CD14-positive monocyte (primary cell): ENCODE data around the gene RNF167. TPM values are rescaled to one million over a fixed set of nuclear protein-coding genes. Genes with fewer than 3 reads are reported as not detected.

Experiments used
- DNase-seq, 3 donors: peaks; one replicate each; pipeline ENCODE4 v3.0.0-alpha.2; 2011 to 2022
- H2AFZ ChIP-seq: 2 replicates; pipeline ENCODE4 v1.6.0; 2012; ENCODE audit warnings: mild to moderate bottlenecking, low read depth, low read length, inconsistent platforms; ENCODE audit not compliant: insufficient read depth, poor library complexity, severe bottlenecking
- H3K27ac ChIP-seq, 2 donors: 1 replicate in 1 of 2; 2 replicates in 1 of 2; pipeline ENCODE4 v1.5.1; 2012 to 2013; ENCODE audit warnings: low read length in 2 of 2, control low read depth in 1 of 2, inconsistent platforms in 1 of 2, low read depth in 1 of 2, mild to moderate bottlenecking in 1 of 2
- H3K27me3 ChIP-seq, 2 donors: one replicate each; pipeline versions ENCODE4 v1.6.0 to v1.6.1; 2011 to 2013; ENCODE audit warnings: low read length in 2 of 2; ENCODE audit not compliant: control insufficient read depth in 2 of 2, insufficient read depth in 2 of 2
- H3K36me3 ChIP-seq, 2 donors: replicated peaks in 1 of 2; 1 replicate in 1 of 2; 2 replicates in 1 of 2; pipeline versions ENCODE4 v1.5.1 to v1.6.1; 2012 to 2013; ENCODE audit warnings: low read length in 2 of 2, control low read depth in 1 of 2, inconsistent platforms in 1 of 2, mild to moderate bottlenecking in 1 of 2; ENCODE audit not compliant: insufficient read depth in 2 of 2, control insufficient read depth in 1 of 2
- H3K4me1 ChIP-seq, 2 donors: 1 replicate in 1 of 2; 2 replicates in 1 of 2; pipeline versions ENCODE4 v1.5.1 to v1.6.1; 2012 to 2013; ENCODE audit warnings: low read length in 2 of 2, control low read depth in 1 of 2, inconsistent platforms in 1 of 2, mild to moderate bottlenecking in 1 of 2, moderate library complexity in 1 of 2; ENCODE audit not compliant: insufficient read depth in 2 of 2, control insufficient read depth in 1 of 2
- H3K4me2 ChIP-seq: replicated peaks from 2 replicates; pipeline ENCODE3; 2012; ENCODE audit warnings: low read length, moderate library complexity, mild to moderate bottlenecking; ENCODE audit not compliant: poor library complexity, severe bottlenecking; ENCODE audit errors: extremely low read depth
- H3K4me3 ChIP-seq, 3 experiments: fragments of 200-600 bp in 1 of 3; sonication (generic) in 1 of 3; replicated peaks in 1 of 3; 1 replicate in 2 of 3; 2 replicates in 1 of 3; pipeline ENCODE4 v1.5.1; 2011 to 2013; ENCODE audit warnings: low read length in 3 of 3, mild to moderate bottlenecking in 3 of 3, control low read depth in 2 of 3, low read depth in 2 of 3, inconsistent platforms in 1 of 3, moderate library complexity in 1 of 3
- H3K79me2 ChIP-seq: 2 replicates; pipeline ENCODE4 v1.6.0; 2012; ENCODE audit warnings: mild to moderate bottlenecking, control low read depth, inconsistent platforms, low read length, moderate library complexity; ENCODE audit not compliant: insufficient read depth
- H3K9ac ChIP-seq: 2 replicates; pipeline ENCODE4 v1.6.0; 2017; ENCODE audit warnings: low read length, mild to moderate bottlenecking; ENCODE audit not compliant: insufficient read depth, poor library complexity, severe bottlenecking
- H3K9me3 ChIP-seq, 2 donors: replicated peaks in 1 of 2; 1 replicate in 1 of 2; 2 replicates in 1 of 2; pipeline versions ENCODE4 v1.5.1 to v1.6.1; 2012 to 2013; ENCODE audit warnings: low read length in 2 of 2, control low read depth in 1 of 2; ENCODE audit not compliant: control insufficient read depth in 1 of 2, insufficient read depth in 1 of 2
- H4K20me1 ChIP-seq: 2 replicates; pipeline ENCODE4 v1.6.0; 2012; ENCODE audit warnings: mild to moderate bottlenecking, low read length, control low read depth, moderate library complexity; ENCODE audit not compliant: insufficient read depth
- H3K27ac Mint-ChIP-seq, 7 donors: one replicate each; pipeline ENCODE4 v1.8.0; 2020; ENCODE audit warnings: mild to moderate bottlenecking in 7 of 7, mixed read lengths in 7 of 7, moderate library complexity in 6 of 7, inconsistent platforms in 2 of 7
- H3K27me3 Mint-ChIP-seq, 3 donors: one replicate each; pipeline ENCODE4 v1.8.0; 2021 to 2022; ENCODE audit warnings: low read depth in 3 of 3, mild to moderate bottlenecking in 3 of 3, mixed read lengths in 3 of 3, moderate library complexity in 3 of 3, inconsistent platforms in 1 of 3
- H3K36me3 Mint-ChIP-seq, 2 donors: one replicate each; pipeline ENCODE4 v1.8.0; 2020; ENCODE audit warnings: mixed read lengths in 2 of 2, inconsistent platforms in 1 of 2, mild to moderate bottlenecking in 1 of 2
- H3K4me1 Mint-ChIP-seq: one replicate; pipeline ENCODE4 v1.8.0; 2020; ENCODE audit warnings: mild to moderate bottlenecking, mixed read lengths
- H3K4me3 Mint-ChIP-seq, 2 donors: one replicate each; pipeline ENCODE4 v1.8.0; 2020; ENCODE audit warnings: mild to moderate bottlenecking in 2 of 2, mixed read lengths in 2 of 2, moderate library complexity in 1 of 2
- H3K9me3 Mint-ChIP-seq, 7 donors: one replicate each; pipeline ENCODE4 v1.8.0; 2020 to 2022; ENCODE audit warnings: mixed read lengths in 7 of 7, mild to moderate bottlenecking in 6 of 7, moderate library complexity in 6 of 7, inconsistent platforms in 2 of 7
- CTCF ChIP-seq: fragments of 200-600 bp; IDR thresholded peaks from one replicate; pipeline ENCODE4 v1.8.0; 2022; ENCODE audit warnings: antibody characterized with exemption, mild to moderate bottlenecking
- WGBS: methylation state at CpG from one replicate; pipeline ENCODE4 v1.1.5; 2013; ENCODE audit warnings: missing lambda C conversion rate; ENCODE audit not compliant: insufficient coverage; 5-methylcytosine and 5-hydroxymethylcytosine counted together
- intact Hi-C, 2 donors: fragments of 100-400 bp; cut with micrococcal nuclease; formaldehyde crosslinking; loops; one replicate each; pipeline versions ENCODE4 v1.15.0 to v1.15.1; 2023
- polyA plus RNA-seq, 3 donors: library from polyadenylated mRNA; depleted of rRNA in 1 of 3; unstranded in 2 of 3; stranded (reverse) in 1 of 3; fragments of 300-500 nt in 2 of 3; fragments of >200 nt in 1 of 3; fragmentation: Illumina TruSeq in 2 of 3; gene quantifications; 1 replicate in 2 of 3; 2 replicates in 1 of 3; pipeline ENCODE4 v1.2.3, GENCODE V29; 2012 to 2021

Gene RNF167
- polyA plus RNA-seq, 3 donors, result 17.2 to 105 (median 20.6) TPM

GRCh38 chr17:4941319-4941610 lies 1.2 kb downstream of the RNF167 start:
- Mint-ChIP-seq H3K36me3 (peaks cover 60 to 66% of the 10 kb centered on the region in 2 donors), H3K9me3 (no peaks in the 10 kb centered on the region), H3K27me3 (peaks cover 0 to 4% (median 0%) of the 10 kb centered on the region in 3 donors), H3K27ac (peak overlapping the region; percentile 95 to 98 (median 97)), H3K4me1 (peaks cover 71% of the 10 kb centered on the region), H3K4me3 (peak overlapping the region; percentile 90 to 96)
- WGBS, result 39% methylated on average over 3 of the region's 4 CpGs
- H3K27ac ChIP-seq, result peak overlapping the region in 1 of 2 donors; percentile 94
- DNase-seq, result no peak
- peaks cover 84% of the 10 kb centered on the region for H3K79me2 ChIP-seq
- H3K4me2 ChIP-seq, result peak overlapping the region; percentile 89
- H3K36me3 ChIP-seq, result peaks cover 46 to 60% of the 10 kb centered on the region in 2 donors
- peak overlapping the region; percentile 76 to 94 (median 78) for H3K4me3 ChIP-seq
- peaks cover 68 to 74% of the 10 kb centered on the region in 2 donors for H3K4me1 ChIP-seq
- no peaks in the 10 kb centered on the region for H3K9me3 ChIP-seq
- TF ChIP-seq CTCF, result no peak
- peak overlapping the region; percentile 89 for H3K9ac ChIP-seq
- no peaks in the 10 kb centered on the region for H3K27me3 ChIP-seq
- intact Hi-C loops, result loop anchor here in 1 of 2 donors (2.0 kb wide), 1 partner anchor 26 kb away; the partner anchor contains the start of gene SPAG7
- H4K20me1 ChIP-seq, result peaks cover 73% of the 10 kb centered on the region
- H2AFZ ChIP-seq, result no peak overlapping the region

- Mint-ChIP-seq H3K36me3 (peaks cover 52 to 59% of the 10 kb centered on the region in 2 donors), H3K27ac (peak overlapping the region; percentile 63 to 99 (median 97)), H3K4me1 (peaks cover 74% of the 10 kb centered on the region), H3K4me3 (no peak overlapping the region), H3K27me3 (peaks cover 0 to 5% (median 0%) of the 10 kb centered on the region in 3 donors), H3K9me3 (no peaks in the 10 kb centered on the region)
- H3K79me2 ChIP-seq, result peaks cover 94% of the 10 kb centered on the region
- peaks cover 77% of the 10 kb centered on the region for H4K20me1 ChIP-seq
- 97% methylated on average over 3 of the region's 13 CpGs for WGBS
- no peaks in the 10 kb centered on the region for H3K9me3 ChIP-seq
- intact Hi-C loops, result no loop called here
- H3K4me1 ChIP-seq, result peaks cover 74 to 82% of the 10 kb centered on the region in 2 donors
- no peak for DNase-seq
- peaks cover 37 to 49% of the 10 kb centered on the region in 2 donors for H3K36me3 ChIP-seq
- H3K4me3 ChIP-seq, result peak overlapping the region in 1 of 3 experiments; percentile 94
- no peak overlapping the region for H3K9ac ChIP-seq
- H3K27me3 ChIP-seq, result no peaks in the 10 kb centered on the region
- TF ChIP-seq CTCF, result no peak
- H3K4me2 ChIP-seq, result peak overlapping the region; percentile 98
- no peak overlapping the region for H2AFZ ChIP-seq
- peak overlapping the region; percentile 85 to 94 for H3K27ac ChIP-seq
Observed at GRCh38 chr17:4942760-4943508, 2.9 kb downstream of the RNF167 start.
